Measurements from ENCODE around the gene MUC4. TPM values are rescaled to one million over a fixed set of nuclear protein-coding genes. Genes with fewer than 3 reads are reported as not detected.

The MUC4 gene
- total RNA-seq, 2 experiments from 2014 or later, result 0.08 to 0.15 TPM

DNA sequence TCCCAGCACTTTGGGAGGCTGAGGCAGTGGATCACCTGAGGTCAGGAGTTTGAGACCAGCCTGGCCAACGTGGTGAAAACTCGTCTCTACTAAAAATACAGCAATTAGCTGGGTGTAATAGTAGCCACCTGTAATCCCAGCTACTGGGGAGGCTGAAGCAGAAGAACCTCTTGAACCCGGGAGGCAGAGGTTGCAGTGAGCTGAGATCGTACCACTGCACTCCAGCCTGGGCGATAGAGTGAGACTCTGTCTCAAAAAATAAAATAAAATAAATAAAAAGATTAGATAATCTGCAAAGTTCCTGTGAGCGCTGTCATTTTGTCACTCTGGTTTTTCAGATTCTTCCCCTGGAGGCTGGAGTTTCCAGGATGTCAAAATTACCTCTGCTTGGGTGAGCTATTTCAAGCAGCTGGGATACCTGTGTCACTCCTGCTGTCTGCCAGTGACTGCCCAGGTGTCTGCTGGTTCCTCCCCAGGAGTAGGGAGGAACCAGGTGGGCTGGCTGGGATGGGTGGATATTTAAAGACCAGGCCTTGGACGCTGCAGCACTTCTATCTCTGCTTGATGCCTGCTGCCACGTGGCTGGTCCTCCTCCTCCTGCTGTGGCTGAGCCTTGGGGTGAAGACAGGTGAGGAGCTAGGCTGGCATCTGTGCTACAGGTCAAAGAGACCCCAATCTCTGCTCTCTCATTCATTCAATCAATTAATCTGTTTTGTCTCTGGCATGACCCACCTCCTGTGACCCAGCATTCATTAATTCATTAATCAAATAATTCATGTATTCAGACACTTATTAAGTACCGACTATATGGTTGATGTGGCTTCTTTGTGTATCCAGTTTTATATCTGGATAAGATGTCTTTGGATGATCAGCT, 110.5 kb downstream of the MUC4 start:
- no peak for DNase-seq
- ChIA-PET CTCF (interaction anchor here (0.7 kb wide), 1 partner anchor 102 kb away, joined by 5 read pairs; no protein-coding TSS in a partner anchor), POLR2A (no interaction called here)
- H3K4me3 Mint-ChIP-seq, result no peak overlapping the region
- peaks cover 11% of the 10 kb centered on the region for H3K36me3 Mint-ChIP-seq (ENCODE audit: low read depth)
- H3K4me1 Mint-ChIP-seq, result no peaks in the 10 kb centered on the region
- no peak overlapping the region for H3K27ac Mint-ChIP-seq
- H3K27me3 Mint-ChIP-seq, result no peaks in the 10 kb centered on the region
- no peaks in the 10 kb centered on the region for H3K9me3 Mint-ChIP-seq

DNA sequence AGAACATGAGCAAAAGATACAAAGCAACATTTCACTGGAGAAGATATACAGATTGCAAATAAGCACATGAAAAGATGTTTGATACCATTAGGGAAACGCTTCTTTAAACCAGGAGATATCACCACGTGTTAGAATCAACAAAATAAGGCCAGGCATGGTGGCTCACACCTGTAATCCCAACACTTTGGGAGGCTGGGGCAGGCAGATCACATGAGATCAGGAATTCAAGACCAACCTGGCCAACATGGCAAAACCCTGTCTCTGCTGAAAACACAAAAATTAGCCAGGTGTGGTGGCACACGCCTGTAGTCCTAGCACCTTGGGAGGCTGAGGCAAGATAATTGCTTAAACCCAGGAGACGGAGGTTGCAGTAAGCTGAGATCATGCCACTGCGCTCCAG, 111.4 kb downstream of the MUC4 start:
- H3K27me3 Mint-ChIP-seq, result no peaks in the 10 kb centered on the region

DNA sequence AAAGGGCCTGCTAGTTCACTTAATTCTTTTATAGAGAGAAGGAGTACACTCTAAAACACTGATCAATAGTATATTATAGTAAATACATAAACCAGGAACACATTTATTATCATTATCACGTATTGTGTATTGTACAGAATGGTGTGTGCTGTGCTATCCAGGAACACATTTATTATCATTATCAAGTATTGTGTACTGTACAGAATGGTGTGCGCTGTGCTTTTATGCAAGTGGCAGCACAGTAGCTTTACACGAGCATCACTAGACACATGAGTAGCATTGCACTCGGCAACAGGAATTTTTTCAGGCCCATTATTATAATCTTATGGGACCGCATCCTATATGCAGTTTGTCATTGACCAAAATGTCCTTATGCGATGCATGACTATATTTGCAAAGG, 111.9 kb downstream of the MUC4 start:
- no peak overlapping the region for H3K27ac Mint-ChIP-seq
- POLR2A ChIA-PET, result no interaction called here
- DNase-seq, result no peak
- peaks cover 2% of the 10 kb centered on the region for H3K4me1 Mint-ChIP-seq
- no peak overlapping the region for H3K4me3 Mint-ChIP-seq
- CTCF ChIA-PET, result no interaction called here
- peaks cover 21% of the 10 kb centered on the region for H3K36me3 Mint-ChIP-seq (ENCODE audit: low read depth)
- H3K9me3 Mint-ChIP-seq, result no peaks in the 10 kb centered on the region
- H3K27me3 Mint-ChIP-seq, result no peaks in the 10 kb centered on the region

More for the DNA sequence above, 111.4 kb downstream of the MUC4 start:
- Mint-ChIP-seq H3K27ac (no peak overlapping the region), H3K9me3 (no peaks in the 10 kb centered on the region), H3K4me1 (peaks cover 2% of the 10 kb centered on the region), H3K4me3 (no peak overlapping the region), H3K36me3 (ENCODE audit: low read depth) (peaks cover 17% of the 10 kb centered on the region)
- DNase-seq, result no peak
- CTCF ChIA-PET, result interaction anchor here (0.7 kb wide), 1 partner anchor 103 kb away, joined by 5 read pairs; no protein-coding TSS in a partner anchor
- POLR2A ChIA-PET, result no interaction called here

DNA sequence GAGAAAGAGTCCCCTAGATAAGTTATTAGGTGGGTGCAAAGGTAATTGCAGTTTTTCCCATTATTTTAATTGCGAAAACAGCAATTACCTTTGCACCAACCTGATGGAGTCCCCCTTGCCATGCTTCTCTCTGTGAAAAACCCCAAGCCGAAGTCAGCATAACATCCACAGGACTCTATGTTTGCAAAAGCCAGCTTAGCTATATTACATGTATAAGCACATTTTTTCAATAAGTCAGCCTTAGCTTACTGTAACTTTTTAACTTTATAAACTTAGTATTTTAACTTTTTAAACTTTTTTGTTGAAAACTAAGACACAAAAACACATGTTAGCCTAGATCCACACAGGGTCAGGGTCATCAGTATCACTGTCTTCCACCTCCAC, 112.3 kb downstream of the MUC4 start:
- Mint-ChIP-seq H3K27me3 (no peaks in the 10 kb centered on the region), H3K4me3 (no peak overlapping the region), H3K9me3 (no peaks in the 10 kb centered on the region), H3K27ac (no peak overlapping the region), H3K4me1 (peaks cover 2% of the 10 kb centered on the region), H3K36me3 (ENCODE audit: low read depth) (peaks cover 21% of the 10 kb centered on the region)
- DNase-seq, result no peak
- CTCF ChIA-PET, result no interaction called here
- POLR2A ChIA-PET, result no interaction called here

DNA sequence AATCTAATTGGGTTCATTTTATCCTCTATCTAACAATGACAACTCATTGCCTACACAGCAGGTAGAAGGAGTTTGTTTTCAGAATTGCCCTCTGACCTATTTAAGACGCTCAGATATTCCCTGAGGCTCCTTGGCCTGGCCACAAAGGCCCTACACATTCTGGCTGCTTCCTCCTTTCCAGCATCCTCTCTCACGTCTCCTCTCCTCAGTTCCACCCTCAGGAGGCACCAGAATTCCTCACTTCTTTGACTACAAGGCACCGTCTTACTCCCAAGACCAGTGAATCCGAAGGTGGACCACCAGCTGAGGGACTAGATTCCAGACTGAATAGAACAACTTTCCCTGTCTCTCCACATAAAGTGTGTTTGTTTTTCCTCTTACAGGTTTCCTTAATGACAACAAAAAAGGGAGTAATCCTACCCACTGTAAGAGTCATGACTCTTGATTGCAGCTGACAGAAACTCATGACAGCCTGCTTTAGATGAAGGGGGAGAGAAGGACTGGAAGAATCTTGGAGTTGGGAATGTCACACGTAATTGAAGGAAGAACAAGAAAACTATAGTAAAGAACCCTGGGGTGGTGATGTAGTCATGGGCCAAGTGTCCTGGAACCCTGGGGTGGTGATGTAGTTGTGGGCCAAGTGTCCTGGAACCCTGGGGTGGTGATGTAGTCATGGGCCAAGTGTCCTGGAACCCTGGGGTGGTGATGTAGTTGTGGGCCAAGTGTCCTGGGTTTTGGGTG, 112.9 kb downstream of the MUC4 start:
- POLR2A ChIA-PET, result no interaction called here
- H3K4me3 Mint-ChIP-seq, result no peak overlapping the region
- CTCF ChIA-PET, result no interaction called here
- no peaks in the 10 kb centered on the region for H3K9me3 Mint-ChIP-seq
- H3K36me3 Mint-ChIP-seq (ENCODE audit: low read depth), result peaks cover 23% of the 10 kb centered on the region
- peaks cover 2% of the 10 kb centered on the region for H3K4me1 Mint-ChIP-seq
- no peak overlapping the region for H3K27ac Mint-ChIP-seq
- no peaks in the 10 kb centered on the region for H3K27me3 Mint-ChIP-seq
- DNase-seq, result no peak

DNA sequence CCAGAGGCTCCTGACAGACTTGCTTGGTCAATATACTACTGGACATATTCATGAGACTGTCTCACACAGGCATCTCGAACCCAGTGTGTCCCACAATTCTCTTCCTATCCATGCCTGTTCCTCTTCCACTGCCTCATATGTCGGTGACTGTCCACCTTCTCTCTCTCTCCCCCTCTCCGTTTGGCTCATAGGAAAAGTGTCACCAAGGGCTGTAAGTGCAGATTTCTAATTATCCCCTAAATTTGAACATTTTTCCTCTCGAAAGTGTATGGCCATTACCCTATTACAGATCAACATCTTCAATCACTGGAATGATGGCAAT, 113.4 kb downstream of the MUC4 start:
- H3K36me3 Mint-ChIP-seq (ENCODE audit: low read depth), result peaks cover 27% of the 10 kb centered on the region
- H3K9me3 Mint-ChIP-seq, result no peaks in the 10 kb centered on the region
- CTCF ChIA-PET, result no interaction called here
- H3K4me1 Mint-ChIP-seq, result peaks cover 2% of the 10 kb centered on the region
- H3K4me3 Mint-ChIP-seq, result no peak overlapping the region
- H3K27ac Mint-ChIP-seq, result no peak overlapping the region
- POLR2A ChIA-PET, result no interaction called here
- H3K27me3 Mint-ChIP-seq, result no peaks in the 10 kb centered on the region
- DNase-seq, result no peak

DNA sequence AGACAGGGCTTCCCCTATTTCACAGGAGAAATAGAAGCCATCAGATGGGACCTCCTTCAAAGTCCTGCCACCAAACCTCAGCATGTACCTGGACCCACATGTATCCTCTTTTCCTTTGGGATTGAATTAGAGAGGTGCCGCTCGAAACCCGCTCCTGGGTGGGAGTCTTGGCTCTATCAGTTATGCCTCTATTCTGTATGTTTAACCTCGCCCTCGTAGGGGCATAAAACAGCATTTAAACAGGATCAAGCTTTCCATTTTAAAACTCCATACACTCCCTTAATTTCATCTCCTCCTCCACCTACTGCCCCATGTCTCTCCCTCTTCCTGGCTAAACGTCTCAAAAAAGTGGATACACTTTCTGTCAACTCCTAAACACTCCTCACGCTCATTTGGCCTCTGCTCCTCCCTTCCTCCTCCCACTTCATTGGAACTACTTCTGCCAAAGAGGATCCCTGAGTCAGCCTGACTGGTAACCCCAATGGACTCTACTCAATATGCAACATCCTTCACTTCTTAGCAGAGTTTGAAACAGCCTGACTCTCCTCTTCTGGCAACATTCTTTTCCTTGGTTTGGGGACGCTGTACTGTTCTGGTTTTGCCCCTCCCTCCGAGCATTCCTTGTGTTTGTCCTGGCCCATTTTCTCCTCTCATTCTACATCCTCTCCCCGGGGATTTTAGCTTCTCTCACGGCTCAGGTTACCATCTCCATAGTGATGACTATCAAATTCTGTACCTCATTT, 114.0 kb downstream of the MUC4 start:
- no peak for DNase-seq

More for the DNA sequence above, 114.0 kb downstream of the MUC4 start:
- Mint-ChIP-seq H3K4me3 (no peak overlapping the region), H3K9me3 (no peaks in the 10 kb centered on the region), H3K4me1 (peaks cover 4% of the 10 kb centered on the region), H3K27me3 (no peaks in the 10 kb centered on the region), H3K36me3 (ENCODE audit: low read depth) (peaks cover 30% of the 10 kb centered on the region), H3K27ac (no peak overlapping the region)
- ChIA-PET CTCF (interaction anchor here (0.7 kb wide), 1 partner anchor 131 kb away, joined by 3 read pairs; no protein-coding TSS in a partner anchor), POLR2A (no interaction called here)

Other genes starting within 250 kb of the MUC4 start
- gene APOD, start 228.0 kb downstream of the MUC4 start, total RNA-seq, result not detected
- gene MUC20, start 91.0 kb downstream of the MUC4 start, total RNA-seq, result 1 to 10 TPM; 1.2 to 2.8 TPM
- gene TNK2, start 96.6 kb upstream of the MUC4 start, total RNA-seq, result 100 to 1,000 TPM; 113 to 115 TPM

All from activated CD4-positive, alpha-beta memory T cell treated with anti-CD3 and anti-CD28 coated beads, Interleukin-2, amount 10 ng/mL, durations not matched to agents 7 days and 5 days (primary cell).